Uterus (tissue), 2 donors: ENCODE data around the gene LLCFC1.

Experiments used
- POLR2A ChIP-seq, 2 donors: fragments of 450-650 bp; IDR thresholded peaks; one replicate each; pipeline ENCODE4 v1.6.1; 2016; ENCODE audit warnings: antibody characterized with exemption in 2 of 2, mild to moderate bottlenecking in 1 of 2, moderate library complexity in 1 of 2
- TF ChIP-seq, protein P1 (sequence below), 4 experiments: fragments of 200-600 bp in 2 of 4; fragments of 450-650 bp in 2 of 4; sonication (generic) in 2 of 4; IDR thresholded peaks; one replicate each; pipeline ENCODE4 v1.5.1; 2016 to 2019; ENCODE audit warnings: antibody characterized with exemption in 4 of 4, mild to moderate bottlenecking in 2 of 4, moderate library complexity in 1 of 4

DNA sequence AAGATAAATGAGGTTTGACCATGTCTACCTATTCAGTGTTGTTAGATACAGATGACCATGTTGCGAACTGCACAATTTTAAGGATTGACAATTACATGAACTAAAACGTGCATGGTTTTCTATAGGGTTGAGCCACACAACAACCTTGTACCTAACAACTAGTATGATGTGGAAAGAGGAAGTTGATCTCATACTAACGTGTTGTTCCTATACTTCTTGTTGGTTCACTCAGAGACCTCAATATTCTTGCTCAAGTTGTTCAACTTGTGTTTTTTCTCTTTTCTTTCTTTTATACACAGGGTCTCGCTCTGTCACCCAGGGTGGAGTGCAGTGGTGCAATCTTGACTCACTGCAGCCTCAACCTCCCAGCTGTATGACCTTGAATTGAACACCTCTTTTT is 28.9 kb downstream of the LLCFC1 start:
- TF ChIP-seq, protein P1, sequence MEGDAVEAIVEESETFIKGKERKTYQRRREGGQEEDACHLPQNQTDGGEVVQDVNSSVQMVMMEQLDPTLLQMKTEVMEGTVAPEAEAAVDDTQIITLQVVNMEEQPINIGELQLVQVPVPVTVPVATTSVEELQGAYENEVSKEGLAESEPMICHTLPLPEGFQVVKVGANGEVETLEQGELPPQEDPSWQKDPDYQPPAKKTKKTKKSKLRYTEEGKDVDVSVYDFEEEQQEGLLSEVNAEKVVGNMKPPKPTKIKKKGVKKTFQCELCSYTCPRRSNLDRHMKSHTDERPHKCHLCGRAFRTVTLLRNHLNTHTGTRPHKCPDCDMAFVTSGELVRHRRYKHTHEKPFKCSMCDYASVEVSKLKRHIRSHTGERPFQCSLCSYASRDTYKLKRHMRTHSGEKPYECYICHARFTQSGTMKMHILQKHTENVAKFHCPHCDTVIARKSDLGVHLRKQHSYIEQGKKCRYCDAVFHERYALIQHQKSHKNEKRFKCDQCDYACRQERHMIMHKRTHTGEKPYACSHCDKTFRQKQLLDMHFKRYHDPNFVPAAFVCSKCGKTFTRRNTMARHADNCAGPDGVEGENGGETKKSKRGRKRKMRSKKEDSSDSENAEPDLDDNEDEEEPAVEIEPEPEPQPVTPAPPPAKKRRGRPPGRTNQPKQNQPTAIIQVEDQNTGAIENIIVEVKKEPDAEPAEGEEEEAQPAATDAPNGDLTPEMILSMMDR (IDR thresholded peaks at IDR 0.05), result no peak
- no peak for TF ChIP-seq POLR2A (IDR thresholded peaks at IDR 0.05)
